GM18508 (cell line): ENCODE measurements around the gene ERCC1.

ENCODE experiments used
- ATAC-seq: cut with Tn5 transposase; IDR thresholded peaks from one replicate; pipeline ENCODE4 v1.9.1; 2021; ENCODE audit warnings: moderate number of reproducible peaks; ENCODE audit not compliant: insufficient read depth, unreplicated experiment

Gene ERCC1

GRCh38 chr19:45423589-45424190 lies at the start of gene ERCC1:
ERCC1 (minus strand) TSS chr19:45423917; CDS start chr19:45423374, 543 bp downstream.
- peak; percentile 35 for ATAC-seq

- ATAC-seq: no peak
Measured at GRCh38 chr19:45473367-45473681, 49.6 kb upstream of the ERCC1 start.

GRCh38 chr19:45472563-45473366 lies 49.0 kb upstream of the ERCC1 start:
- ATAC-seq: no peak

GRCh38 chr19:45471931-45472562 lies 48.3 kb upstream of the ERCC1 start:
- ATAC-seq: no peak

- no peak for ATAC-seq
Measured at GRCh38 chr19:45471111-45471930, 47.6 kb upstream of the ERCC1 start.

GRCh38 chr19:45470762-45471081 lies 47.0 kb upstream of the ERCC1 start:
- no peak for ATAC-seq

GRCh38 chr19:45469945-45470761 lies 46.4 kb upstream of the ERCC1 start:
- ATAC-seq: no peak

- no peak for ATAC-seq
Measured at GRCh38 chr19:45469132-45469944, 45.6 kb upstream of the ERCC1 start.

- ATAC-seq: no peak
Measured at GRCh38 chr19:45468803-45469131, 45.0 kb upstream of the ERCC1 start.

- no peak for ATAC-seq
Measured at GRCh38 chr19:45468159-45468651, 44.5 kb upstream of the ERCC1 start.

GRCh38 chr19:45467456-45468158 lies 43.9 kb upstream of the ERCC1 start, which contains the start of gene FOSB:
FOSB (plus strand) TSS chr19:45467996; CDS start chr19:45468587, 591 bp downstream.
- ATAC-seq: no peak

GRCh38 chr19:45467115-45467455 lies 43.4 kb upstream of the ERCC1 start:
- no peak for ATAC-seq

GRCh38 chr19:45464852-45465441 lies 41.2 kb upstream of the ERCC1 start:
- ATAC-seq: no peak

GRCh38 chr19:45464274-45464673 lies 40.6 kb upstream of the ERCC1 start:
- no peak for ATAC-seq

GRCh38 chr19:45463241-45463640 lies 39.5 kb upstream of the ERCC1 start:
- no peak for ATAC-seq

- ATAC-seq: no peak
Measured at GRCh38 chr19:45462174-45462573, 38.5 kb upstream of the ERCC1 start.

- ATAC-seq: no peak
Measured at GRCh38 chr19:45460807-45461347, 37.2 kb upstream of the ERCC1 start.

GRCh38 chr19:45457776-45458175 lies 34.1 kb upstream of the ERCC1 start:
- ATAC-seq: no peak
